A549 (cell line): Measurements from ENCODE around the gene ADGRF3.

Experiments
- POLR2A ChIP-seq: IDR thresholded peaks from 2 replicates; pipeline ENCODE4 v1.6.1; 2012; ENCODE audit warnings: mild to moderate bottlenecking, low read length
- RAD21 ChIP-seq, 2 experiments: fragments of >200 bp in 1 of 2; sonication (Bioruptor Twin) in 1 of 2; formaldehyde crosslinking in 1 of 2; IDR thresholded peaks in 1 of 2; conservative IDR thresholded peaks in 1 of 2; 2 replicates in 1 of 2; 3 replicates in 1 of 2; pipeline ENCODE4 v1.6.1; 2012 to 2018; ENCODE audit warnings: inconsistent platforms in 1 of 2
- TF ChIP-seq, protein P1 (sequence below): fragments of >200 bp; sonication (Bioruptor Twin); formaldehyde crosslinking; IDR thresholded peaks from 3 replicates; pipeline ENCODE4 v1.5.1; 2016

GRCh38 chr2:26333293-26333692, 13.3 kb downstream of the ADGRF3 start:
- TF ChIP-seq, protein P1, sequence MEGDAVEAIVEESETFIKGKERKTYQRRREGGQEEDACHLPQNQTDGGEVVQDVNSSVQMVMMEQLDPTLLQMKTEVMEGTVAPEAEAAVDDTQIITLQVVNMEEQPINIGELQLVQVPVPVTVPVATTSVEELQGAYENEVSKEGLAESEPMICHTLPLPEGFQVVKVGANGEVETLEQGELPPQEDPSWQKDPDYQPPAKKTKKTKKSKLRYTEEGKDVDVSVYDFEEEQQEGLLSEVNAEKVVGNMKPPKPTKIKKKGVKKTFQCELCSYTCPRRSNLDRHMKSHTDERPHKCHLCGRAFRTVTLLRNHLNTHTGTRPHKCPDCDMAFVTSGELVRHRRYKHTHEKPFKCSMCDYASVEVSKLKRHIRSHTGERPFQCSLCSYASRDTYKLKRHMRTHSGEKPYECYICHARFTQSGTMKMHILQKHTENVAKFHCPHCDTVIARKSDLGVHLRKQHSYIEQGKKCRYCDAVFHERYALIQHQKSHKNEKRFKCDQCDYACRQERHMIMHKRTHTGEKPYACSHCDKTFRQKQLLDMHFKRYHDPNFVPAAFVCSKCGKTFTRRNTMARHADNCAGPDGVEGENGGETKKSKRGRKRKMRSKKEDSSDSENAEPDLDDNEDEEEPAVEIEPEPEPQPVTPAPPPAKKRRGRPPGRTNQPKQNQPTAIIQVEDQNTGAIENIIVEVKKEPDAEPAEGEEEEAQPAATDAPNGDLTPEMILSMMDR, result no peak
- TF ChIP-seq RAD21 (conservative IDR thresholded peaks at IDR 0.05 in 1 of 2, IDR thresholded peaks at IDR 0.05 in 1 of 2), result no peak
- TF ChIP-seq POLR2A, result no peak
